Activated CD8-positive, alpha-beta memory T cell treated with anti-CD3 and anti-CD28 coated beads, Interleukin-2, amount 50 U/mL, for 4 hours (primary cell): ENCODE measurements around the gene CD86.

ENCODE experiments used
- DNase-seq: peaks from one replicate; pipeline ENCODE4 v3.0.0-alpha.2; 2020

CD86 gene

GRCh38 chr3:122169911-122170310 lies 114.7 kb downstream of the CD86 start:
- DNase-seq: no peak
